Neural progenitor cell (in vitro differentiated cells): ENCODE measurements around the gene GLRX3.
"Not testable (repeated sequence)": the region's sequence is repeated elsewhere in the genome, so short reads cannot be mapped to it uniquely, and the experiment has no call there.

Experiments used
- CTCF ChIP-seq: fragments of 200-600 bp; sonication (generic); IDR thresholded peaks from 2 replicates; pipeline ENCODE4 v1.5.1; 2017; ENCODE audit warnings: antibody characterized with exemption, mild to moderate bottlenecking
- EZH2 ChIP-seq: fragments of 200-600 bp; sonication (generic); IDR thresholded peaks from 2 replicates; pipeline ENCODE4 v1.6.1; 2017; ENCODE audit warnings: antibody characterized with exemption, mild to moderate bottlenecking, moderate library complexity
- EZH2phosphoT487 ChIP-seq: fragments of 200-600 bp; sonication (generic); IDR thresholded peaks from 2 replicates; pipeline ENCODE4 v1.6.1; 2017; ENCODE audit warnings: antibody characterized with exemption

DNA sequence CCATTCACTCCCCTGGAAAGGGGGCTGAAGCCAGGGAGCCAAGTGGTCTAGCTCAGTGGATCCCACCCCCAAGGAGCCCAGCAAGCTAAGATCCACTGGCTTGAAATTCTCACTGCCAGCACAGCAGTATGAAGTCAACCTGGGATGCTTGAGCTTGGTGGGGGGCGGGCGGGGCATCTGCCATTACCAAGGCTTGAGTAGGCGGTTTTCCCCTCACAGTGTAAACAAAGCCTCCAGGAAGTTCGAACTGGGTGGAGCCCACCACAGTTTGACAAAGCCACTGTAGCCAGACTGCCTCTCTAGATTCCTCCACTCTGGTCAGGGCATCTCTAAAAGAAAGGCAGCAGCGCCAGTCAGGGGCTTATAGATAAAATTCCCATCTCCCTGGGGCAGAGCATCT lies 45.6 kb upstream of the GLRX3 start:
- not testable (repeated sequence) for TF ChIP-seq CTCF, EZH2phosphoT487, EZH2
